ENCODE measurements around the gene WFS1. TPM values are rescaled to one million over a fixed set of nuclear protein-coding genes. Genes with fewer than 3 reads are reported as not detected.

Gene WFS1
- total and polyA plus RNA-seq, 2 of the 4 experiments (the other 2 are of a cell fraction) = 9.7 to 42.4 TPM

- Histone ChIP-seq H4K5ac (ENCODE audit: low read depth, low read length) (no peak overlapping the region), H2BK120ac (ENCODE audit: low read depth, low read length) (no peak overlapping the region), H2AK9ac (replicated peaks; ENCODE audit: low read depth, low read length, poor library complexity) (no peak overlapping the region), H3K4ac (ENCODE audit: low read depth, low read length) (no peak overlapping the region), H3K14ac (replicated peaks; ENCODE audit: low read depth, low read length) (no peak overlapping the region), H2BK5ac (ENCODE audit: low read depth, low read length, poor library complexity, severe bottlenecking) (no peak overlapping the region), H2BK15ac (ENCODE audit: low read depth, low read length) (no peak overlapping the region), H4K91ac (ENCODE audit: insufficient read depth, low read depth, low read length) (no peak overlapping the region), H3K23ac (ENCODE audit: low read depth, low read length) (no peak overlapping the region), H3K9ac (ENCODE audit: low read depth, low read length) (no peak overlapping the region), H3K27me3 (ENCODE audit: control insufficient read depth, insufficient read depth, low read length) (peaks cover 28% of the 10 kb centered on the region), H3K56ac (ENCODE audit: extremely low read depth, insufficient read depth, low read length) (no peak overlapping the region), H3K9me3 (ENCODE audit: control insufficient read depth, insufficient read depth, low read length) (peaks cover 5% of the 10 kb centered on the region), H3K9me1 (ENCODE audit: insufficient read depth, low read length) (0 out of 2 replicates have a peak, but pooled peaks cover 3% of the 10 kb centered on the region), H3K36me3 (ENCODE audit: control insufficient read depth, insufficient read depth, low read length) (peaks cover 14% of the 10 kb centered on the region; the same call in 1 of the 2 replicates), H3K79me1 (ENCODE audit: low read depth in 1 of 2, low read length in 2 of 2) (no peaks in the 10 kb centered on the region), H4K20me1 (ENCODE audit: insufficient read depth, low read length) (no peaks in the 10 kb centered on the region; the same call in 1 of the 2 replicates), H2AFZ (replicated peaks; ENCODE audit: low read length, poor library complexity) (no peak overlapping the region), H3K4me3 (ENCODE audit: insufficient read depth, low read depth, low read length) (no peak overlapping the region), H3K4me2 (ENCODE audit: low read depth, low read length) (no peak overlapping the region), H3K18ac (ENCODE audit: low read depth, low read length) (no peak overlapping the region), H2AK5ac (ENCODE audit: low read depth, low read length) (no peak overlapping the region), H3K4me1 (ENCODE audit: control insufficient read depth, insufficient read depth, low read length) (no peaks in the 10 kb centered on the region), H2BK20ac (ENCODE audit: low read depth, low read length) (no peak overlapping the region), H4K8ac (ENCODE audit: low read depth in 2 of 2, low read length in 2 of 2) (no peak overlapping the region), H3K27ac (ENCODE audit: insufficient read depth, low read length) (no peak overlapping the region)
- DNase-seq = no peak
- POLR2A ChIA-PET (ENCODE audit: unreplicated experiment) = no interaction called here
- WGBS, 2 experiments (ENCODE audit: extremely low coverage in 2 of 2, insufficient read length in 1 of 2) = 60% methylated on average over 1 of the region's 8 CpGs; no CpG with 5 or more reads in 1 of the 2 experiments
- CTCF ChIA-PET = no interaction called here
- dilution Hi-C loops (cut with HindIII; ENCODE audit: low sequenced_read_pairs, unreplicated experiment) (no loop called here), intact Hi-C loops (cut with micrococcal nuclease) (no loop called here), in situ Hi-C loops (cut with MboI; ENCODE audit: low sequenced_read_pairs) (no loop called here)
- TF ChIP-seq MXI1 (IDR thresholded peaks at IDR 0.05; ENCODE audit: borderline replicate concordance, low read depth, low read length) (no peak), SMC3 (IDR thresholded peaks at IDR 0.05; ENCODE audit: low read depth, low read length) (no peak), CHD1 (IDR thresholded peaks at IDR 0.05; ENCODE audit: low read depth, low read length) (no peak), NFE2L2 (IDR thresholded peaks at IDR 0.05; ENCODE audit: low read depth, low read length) (no peak), MAZ (IDR thresholded peaks at IDR 0.05; ENCODE audit: borderline replicate concordance, low read depth, low read length) (no peak), POLR2A (IDR thresholded peaks at IDR 0.05; ENCODE audit: low read depth, low read length) (no peak), RAD21 (IDR thresholded peaks at IDR 0.05; ENCODE audit: low read length) (no peak), RCOR1 (IDR thresholded peaks at IDR 0.05; ENCODE audit: insufficient replicate concordance, low read length) (no peak), BHLHE40 (IDR thresholded peaks at IDR 0.05; ENCODE audit: low read depth, low read length) (no peak), RFX5 (IDR thresholded peaks at IDR 0.05; ENCODE audit: low read depth, low read length) (no peak), FOS (IDR thresholded peaks at IDR 0.05; ENCODE audit: low read depth, low read length) (no peak), CEBPB (IDR thresholded peaks at IDR 0.05; ENCODE audit: low read depth, low read length) (no peak), MAFK (IDR thresholded peaks at IDR 0.05; ENCODE audit: low read depth, low read length) (no peak)
- TF ChIP-seq, protein P1, sequence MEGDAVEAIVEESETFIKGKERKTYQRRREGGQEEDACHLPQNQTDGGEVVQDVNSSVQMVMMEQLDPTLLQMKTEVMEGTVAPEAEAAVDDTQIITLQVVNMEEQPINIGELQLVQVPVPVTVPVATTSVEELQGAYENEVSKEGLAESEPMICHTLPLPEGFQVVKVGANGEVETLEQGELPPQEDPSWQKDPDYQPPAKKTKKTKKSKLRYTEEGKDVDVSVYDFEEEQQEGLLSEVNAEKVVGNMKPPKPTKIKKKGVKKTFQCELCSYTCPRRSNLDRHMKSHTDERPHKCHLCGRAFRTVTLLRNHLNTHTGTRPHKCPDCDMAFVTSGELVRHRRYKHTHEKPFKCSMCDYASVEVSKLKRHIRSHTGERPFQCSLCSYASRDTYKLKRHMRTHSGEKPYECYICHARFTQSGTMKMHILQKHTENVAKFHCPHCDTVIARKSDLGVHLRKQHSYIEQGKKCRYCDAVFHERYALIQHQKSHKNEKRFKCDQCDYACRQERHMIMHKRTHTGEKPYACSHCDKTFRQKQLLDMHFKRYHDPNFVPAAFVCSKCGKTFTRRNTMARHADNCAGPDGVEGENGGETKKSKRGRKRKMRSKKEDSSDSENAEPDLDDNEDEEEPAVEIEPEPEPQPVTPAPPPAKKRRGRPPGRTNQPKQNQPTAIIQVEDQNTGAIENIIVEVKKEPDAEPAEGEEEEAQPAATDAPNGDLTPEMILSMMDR (conservative IDR thresholded peaks at IDR 0.05; ENCODE audit: low read depth, low read length) = no peak
- TF ChIP-seq, protein P2, sequence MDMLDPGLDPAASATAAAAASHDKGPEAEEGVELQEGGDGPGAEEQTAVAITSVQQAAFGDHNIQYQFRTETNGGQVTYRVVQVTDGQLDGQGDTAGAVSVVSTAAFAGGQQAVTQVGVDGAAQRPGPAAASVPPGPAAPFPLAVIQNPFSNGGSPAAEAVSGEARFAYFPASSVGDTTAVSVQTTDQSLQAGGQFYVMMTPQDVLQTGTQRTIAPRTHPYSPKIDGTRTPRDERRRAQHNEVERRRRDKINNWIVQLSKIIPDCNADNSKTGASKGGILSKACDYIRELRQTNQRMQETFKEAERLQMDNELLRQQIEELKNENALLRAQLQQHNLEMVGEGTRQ (IDR thresholded peaks at IDR 0.05; ENCODE audit: low read depth, low read length) = no peak
- TF ChIP-seq, protein P3, sequence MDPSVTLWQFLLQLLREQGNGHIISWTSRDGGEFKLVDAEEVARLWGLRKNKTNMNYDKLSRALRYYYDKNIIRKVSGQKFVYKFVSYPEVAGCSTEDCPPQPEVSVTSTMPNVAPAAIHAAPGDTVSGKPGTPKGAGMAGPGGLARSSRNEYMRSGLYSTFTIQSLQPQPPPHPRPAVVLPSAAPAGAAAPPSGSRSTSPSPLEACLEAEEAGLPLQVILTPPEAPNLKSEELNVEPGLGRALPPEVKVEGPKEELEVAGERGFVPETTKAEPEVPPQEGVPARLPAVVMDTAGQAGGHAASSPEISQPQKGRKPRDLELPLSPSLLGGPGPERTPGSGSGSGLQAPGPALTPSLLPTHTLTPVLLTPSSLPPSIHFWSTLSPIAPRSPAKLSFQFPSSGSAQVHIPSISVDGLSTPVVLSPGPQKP (IDR thresholded peaks at IDR 0.05; ENCODE audit: borderline replicate concordance, low read depth, low read length) = no peak
- no peak for ATAC-seq (ENCODE audit: low read depth)
- no TSS peak for BruUV-seq (replicated peaks)
Measured at GRCh38 chr4:6307891-6308290, 38.2 kb downstream of the WFS1 start.

Data from IMR-90 (cell line).